Smooth muscle cell (in vitro differentiated cells): ENCODE results near the gene AXIN2. TPM values are rescaled to one million over a fixed set of nuclear protein-coding genes. Genes with fewer than 3 reads are reported as not detected.
A peak's percentile ranks its signal among the peaks of the same experiment; 100 is the strongest.

Experiments
- DNase-seq: peaks from one replicate; lab custom pipeline; 2025; ENCODE audit not compliant: unreplicated experiment; lab: John Stamatoyannopoulos, UW
- H2AFZ ChIP-seq: fragments of 200-600 bp; sonication (generic); 2 replicates; pipeline ENCODE4 v1.6.0; 2016; ENCODE audit warnings: antibody characterized with exemption, low read depth, mild to moderate bottlenecking
- H3F3A ChIP-seq: fragments of 200-600 bp; sonication (generic); 2 replicates; pipeline ENCODE4 v1.6.0; 2017; ENCODE audit warnings: antibody characterized with exemption, low read depth
- H3K27ac ChIP-seq: fragments of 200-600 bp; sonication (generic); 2 replicates; pipeline ENCODE4 v1.5.1; 2016; ENCODE audit warnings: low read depth, mild to moderate bottlenecking
- H3K27me3 ChIP-seq: fragments of 200-600 bp; sonication (generic); 2 replicates; pipeline ENCODE4 v1.6.1; 2016; ENCODE audit warnings: low read depth, mild to moderate bottlenecking
- H3K36me3 ChIP-seq: fragments of 200-600 bp; sonication (generic); 2 replicates; pipeline ENCODE4 v1.5.1; 2016; ENCODE audit warnings: low read depth
- H3K4me1 ChIP-seq: fragments of 200-600 bp; sonication (generic); 2 replicates; pipeline ENCODE4 v1.5.1; 2016; ENCODE audit warnings: low read depth
- H3K4me2 ChIP-seq: fragments of 200-600 bp; sonication (generic); 2 replicates; pipeline ENCODE4 v1.6.0; 2016; ENCODE audit warnings: mild to moderate bottlenecking
- H3K4me3 ChIP-seq: fragments of 200-600 bp; sonication (generic); 2 replicates; pipeline ENCODE4 v1.5.1; 2016; ENCODE audit warnings: mild to moderate bottlenecking
- H3K79me2 ChIP-seq: fragments of 200-600 bp; sonication (generic); 2 replicates; pipeline ENCODE4 v1.6.0; 2016; ENCODE audit warnings: low read depth, mild to moderate bottlenecking
- H3K9ac ChIP-seq: fragments of 200-600 bp; sonication (generic); 2 replicates; pipeline ENCODE4 v1.6.0; 2016; ENCODE audit warnings: low read depth
- H3K9me3 ChIP-seq: fragments of 200-600 bp; sonication (generic); replicated peaks from 2 replicates; pipeline ENCODE4 v1.5.1; 2016; ENCODE audit warnings: low read depth
- H4K20me1 ChIP-seq: fragments of 200-600 bp; sonication (generic); 2 replicates; pipeline ENCODE4 v1.6.0; 2016; ENCODE audit warnings: low read depth
- CTCF ChIP-seq: fragments of 200-600 bp; sonication (generic); IDR thresholded peaks from 2 replicates; pipeline ENCODE4 v1.5.1; 2017; ENCODE audit warnings: borderline replicate concordance, mild to moderate bottlenecking, antibody characterized with exemption; ENCODE audit not compliant: insufficient read depth, poor library complexity, severe bottlenecking
- WGBS: methylation state at CpG from one replicate; pipeline ENCODE4 v1.1.7; 2016; ENCODE audit warnings: low lambda C conversion rate; 5-methylcytosine and 5-hydroxymethylcytosine counted together
- polyA plus RNA-seq: library from polyadenylated mRNA; unstranded; fragments of >200 nt; fragmentation: Nextera tagmentation; extraction: Ambion mirVana; gene quantifications from 2 replicates; pipeline ENCODE4 v1.2.1, GENCODE V29; 2016
- total RNA-seq: library from RNA; depleted of rRNA; stranded (reverse); fragments of >200 nt; gene quantifications from 2 replicates; pipeline ENCODE4 v1.2.3, GENCODE V29; 2014

The AXIN2 gene
- total and polyA plus RNA-seq, 2 experiments from 2014 or later, result 13.8 to 14.2 TPM

GRCh38 chr17:65554553-65555223, 6.8 kb downstream of the AXIN2 start:
- Histone ChIP-seq H3K4me3 (peak overlapping the region; percentile 17), H4K20me1 (no peaks in the 10 kb centered on the region), H3K79me2 (peaks cover 57% of the 10 kb centered on the region), H2AFZ (no peak overlapping the region), H3K4me2 (no peak overlapping the region), H3F3A (peaks cover 25% of the 10 kb centered on the region), H3K4me1 (peaks cover 21% of the 10 kb centered on the region), H3K27me3 (no peaks in the 10 kb centered on the region), H3K9ac (peak overlapping the region; percentile 3), H3K36me3 (no peaks in the 10 kb centered on the region), H3K27ac (peak overlapping the region; percentile 66), H3K9me3 (no peaks in the 10 kb centered on the region)
- no peak for DNase-seq
- TF ChIP-seq CTCF, result peak; percentile 6
- WGBS, result 42% methylated on average over 18 of the region's 18 CpGs

DNA sequence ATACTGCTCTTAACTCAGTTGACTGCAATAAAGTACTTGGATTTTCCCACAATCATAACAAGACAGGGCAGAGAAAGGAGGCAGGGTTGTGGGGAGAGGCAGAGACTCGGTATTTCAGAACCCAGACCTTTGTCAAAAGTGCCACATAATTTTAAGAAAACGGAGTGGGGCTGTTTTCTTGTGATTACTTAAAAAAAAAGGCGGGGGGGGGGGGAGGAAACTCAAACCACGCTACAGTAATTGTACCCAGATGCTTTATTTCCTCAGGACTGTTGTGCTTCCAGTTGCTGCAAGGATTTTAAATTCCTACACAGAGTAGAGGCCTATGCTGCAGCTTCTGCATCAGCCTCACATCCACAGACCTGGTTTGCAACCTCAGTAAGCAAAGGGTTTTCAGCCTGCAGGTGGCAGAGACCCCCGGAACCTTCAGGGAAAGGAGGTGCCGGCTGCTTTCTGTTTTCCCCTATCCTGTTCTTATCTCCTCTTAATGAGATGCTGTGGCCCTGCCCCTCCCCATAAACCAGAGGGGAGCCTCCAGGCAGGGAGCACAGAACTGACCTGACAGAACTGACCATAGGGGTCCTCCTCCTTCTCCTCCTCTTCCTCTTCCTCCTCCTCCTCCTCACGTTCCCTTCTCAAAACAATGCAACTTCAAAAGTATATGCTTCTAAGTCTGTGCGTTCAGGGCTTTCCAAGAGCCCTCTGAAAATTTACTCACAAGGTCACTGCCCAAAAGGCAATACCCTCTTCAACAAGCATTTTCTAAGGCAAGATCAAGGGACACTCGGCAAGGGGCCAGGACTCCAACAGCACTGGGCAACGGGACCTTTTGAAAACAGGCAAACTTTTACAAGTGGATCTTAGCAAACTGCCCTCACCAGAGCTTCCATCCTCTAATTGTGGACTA, 7.5 kb downstream of the AXIN2 start:
- Histone ChIP-seq H3K79me2 (peaks cover 57% of the 10 kb centered on the region), H3K9ac (no peak overlapping the region), H3F3A (peaks cover 25% of the 10 kb centered on the region), H3K4me3 (peak overlapping the region; percentile 17), H3K27me3 (no peaks in the 10 kb centered on the region), H3K4me2 (no peak overlapping the region), H2AFZ (no peak overlapping the region), H3K36me3 (no peaks in the 10 kb centered on the region), H3K9me3 (no peaks in the 10 kb centered on the region), H3K4me1 (peaks cover 23% of the 10 kb centered on the region), H3K27ac (peak overlapping the region; percentile 66), H4K20me1 (no peaks in the 10 kb centered on the region)
- 36% methylated on average over 10 of the region's 10 CpGs for WGBS
- no peak for DNase-seq
- TF ChIP-seq CTCF, result no peak

DNA sequence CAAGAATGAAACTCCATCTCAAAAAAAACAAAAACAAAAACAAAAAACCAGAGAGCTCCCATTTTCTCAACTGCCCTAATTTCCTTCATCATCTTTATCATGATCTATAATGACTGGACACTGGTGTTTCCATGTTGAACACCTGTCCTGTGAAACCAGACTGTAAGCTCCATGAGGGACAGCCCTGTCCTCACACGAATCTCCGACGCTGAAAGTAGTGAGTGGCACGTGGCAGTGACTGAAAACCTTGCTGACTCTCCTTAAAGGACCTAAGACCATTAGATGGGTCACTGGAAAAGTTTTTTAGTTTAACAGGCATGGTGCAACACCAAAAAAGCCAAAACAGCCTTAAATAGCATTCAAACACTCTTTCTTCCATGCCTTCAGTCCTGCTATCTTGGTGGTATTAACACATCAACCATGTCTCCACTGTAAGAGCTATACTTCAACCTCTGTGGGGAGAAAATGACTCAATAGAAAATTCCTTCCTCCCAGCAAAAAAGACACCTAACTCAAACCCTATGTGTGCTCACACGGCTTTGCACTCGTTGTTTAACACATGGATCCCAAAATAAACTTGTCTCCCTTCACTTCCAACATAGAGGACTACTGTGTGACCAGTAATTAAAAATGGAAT, 8.3 kb downstream of the AXIN2 start:
- no peak overlapping the region for H2AFZ ChIP-seq
- H3K27ac ChIP-seq, result peak overlapping the region; percentile 66
- no peaks in the 10 kb centered on the region for H3K27me3 ChIP-seq
- peak overlapping the region; percentile 14 for H3K4me3 ChIP-seq
- peaks cover 4% of the 10 kb centered on the region for H3K36me3 ChIP-seq
- H3K4me2 ChIP-seq, result no peak overlapping the region
- no peaks in the 10 kb centered on the region for H3K9me3 ChIP-seq
- peaks cover 25% of the 10 kb centered on the region for H3F3A ChIP-seq
- H3K9ac ChIP-seq, result no peak overlapping the region
- peaks cover 57% of the 10 kb centered on the region for H3K79me2 ChIP-seq
- 54% methylated on average over 6 of the region's 6 CpGs for WGBS
- no peaks in the 10 kb centered on the region for H4K20me1 ChIP-seq
- peaks cover 18% of the 10 kb centered on the region for H3K4me1 ChIP-seq
- no peak for DNase-seq
- no peak for TF ChIP-seq CTCF
